ENCODE results near the gene ZNF619. TPM values are rescaled to one million over a fixed set of nuclear protein-coding genes. Genes with fewer than 3 reads are reported as not detected.

Gene ZNF619
- total and polyA plus RNA-seq, 9 of the 15 experiments (the other 6 are each of a cell fraction or from before 2014, with no cell fraction given) = 1.3 to 9.1 (median 6.3) TPM

- peak; percentile 72 for TF ChIP-seq RBBP5 (IDR thresholded peaks at IDR 0.05; ENCODE audit: borderline replicate concordance, insufficient read depth, low read length, poor library complexity, severe bottlenecking)
- TF ChIP-seq MED1 (CRISPR knock-in tag; IDR thresholded peaks at IDR 0.05; ENCODE audit: borderline replicate concordance) = no peak
- no peak for TF ChIP-seq ZSCAN32 (CRISPR knock-in tag; IDR thresholded peaks at IDR 0.05)
- TF ChIP-seq ZNF740 (CRISPR knock-in tag; IDR thresholded peaks at IDR 0.05) = no peak
- TF ChIP-seq ZNF740 (tag; IDR thresholded peaks at IDR 0.05) = no peak
- TF ChIP-seq CBFB (CRISPR knock-in tag; IDR thresholded peaks at IDR 0.05) = no peak
- no peak for TF ChIP-seq FOXO4 (CRISPR knock-in tag; IDR thresholded peaks at IDR 0.05)
- no peak for TF ChIP-seq AFF4 (CRISPR knock-in tag; IDR thresholded peaks at IDR 0.05)
- peak; percentile 35; the same call in 1 of the 2 replicates for TF ChIP-seq GTF2A2 (tag; IDR thresholded peaks at IDR 0.05)
- TF ChIP-seq HES1 (IDR thresholded peaks at IDR 0.05; ENCODE audit: low read depth) = no peak
- TF ChIP-seq CC2D1A (IDR thresholded peaks at IDR 0.05) = no peak
- no peak for TF ChIP-seq EP300 (IDR thresholded peaks at IDR 0.05; ENCODE audit: low read length)
- no peak for TF ChIP-seq ZNF668 (CRISPR knock-in tag; IDR thresholded peaks at IDR 0.05)
- peak; percentile 54; the same call in 1 of the 2 replicates for TF ChIP-seq NKRF (IDR thresholded peaks at IDR 0.05; ENCODE audit: borderline replicate concordance)
- TF ChIP-seq JUNB (CRISPR knock-in tag; conservative IDR thresholded peaks at IDR 0.05) = no peak
- TF ChIP-seq MTA1 (IDR thresholded peaks at IDR 0.05; ENCODE audit: borderline replicate concordance) = no peak
- TF ChIP-seq SAP30 (IDR thresholded peaks at IDR 0.05; ENCODE audit: borderline replicate concordance, insufficient read depth, low read depth, low read length, poor library complexity, severe bottlenecking) = no peak
These were observed at the start of gene ZNF619 (continued) for GRCh38 chr3:40476478-40477470.

Measured in K562 (cell line).